Measurements from ENCODE around the gene SERPINF2. TPM values are rescaled to one million over a fixed set of nuclear protein-coding genes. Genes with fewer than 3 reads are reported as not detected.

Gene SERPINF2
- total RNA-seq, 1 donor from 2014 or later: 0.82 TPM

GRCh38 chr17:1787301-1787902 is 44.7 kb downstream of the SERPINF2 start:
- ATAC-seq (ENCODE audit: low read depth): no peak
- Mint-ChIP-seq H3K4me1 (peaks cover 23% of the 10 kb centered on the region), H3K4me3 (no peak overlapping the region), H3K27ac (no peak overlapping the region), H3K9me3 (no peaks in the 10 kb centered on the region), H3K27me3 (no peaks in the 10 kb centered on the region), H3K36me3 (ENCODE audit: low read depth) (peaks cover 38% of the 10 kb centered on the region)
- TF ChIP-seq CTCF (IDR thresholded peaks at IDR 0.05): no peak
- intact Hi-C loops (cut with micrococcal nuclease): no loop called here
- ChIA-PET CTCF (no interaction called here), POLR2A (no interaction called here)
- no peak for DNase-seq

- POLR2A ChIA-PET: interaction anchor here (0.7 kb wide), 2 partner anchors 40 to 1214 kb away, joined by 3 to 5 read pairs; no protein-coding TSS in a partner anchor
- no peak overlapping the region for H3K4me3 Mint-ChIP-seq
- intact Hi-C loops (cut with micrococcal nuclease): loop anchor here (5.0 kb wide), 1 partner anchor 77 kb away; no protein-coding TSS in a partner anchor
Measured at GRCh38 chr17:1789936-1790335, 47.3 kb downstream of the SERPINF2 start.

GRCh38 chr17:1792495-1793446 is 50.1 kb downstream of the SERPINF2 start:
- H3K27me3 Mint-ChIP-seq: no peaks in the 10 kb centered on the region
- H3K4me1 Mint-ChIP-seq: peaks cover 2% of the 10 kb centered on the region
- TF ChIP-seq CTCF (IDR thresholded peaks at IDR 0.05): no peak
- peaks cover 15% of the 10 kb centered on the region for H3K36me3 Mint-ChIP-seq (ENCODE audit: low read depth)
- H3K27ac Mint-ChIP-seq: no peak overlapping the region
- intact Hi-C loops (cut with micrococcal nuclease): loop anchor here (5.0 kb wide), 1 partner anchor 75 kb away; no protein-coding TSS in a partner anchor
- ChIA-PET POLR2A (interaction anchor here (1.2 kb wide), 1 partner anchor 10 kb away, joined by 4 read pairs; no protein-coding TSS in a partner anchor), CTCF (no interaction called here)
- H3K4me3 Mint-ChIP-seq: no peak overlapping the region
- ATAC-seq (ENCODE audit: low read depth) (no peak), DNase-seq (no peak)
- H3K9me3 Mint-ChIP-seq: no peaks in the 10 kb centered on the region

More at GRCh38 chr17:1789936-1790335, 47.3 kb downstream of the SERPINF2 start:
- Mint-ChIP-seq H3K27ac (peak overlapping the region; percentile 18), H3K36me3 (ENCODE audit: low read depth) (peaks cover 27% of the 10 kb centered on the region), H3K4me1 (peaks cover 2% of the 10 kb centered on the region), H3K9me3 (no peaks in the 10 kb centered on the region), H3K27me3 (no peaks in the 10 kb centered on the region)
- DNase-seq (no peak), ATAC-seq (ENCODE audit: low read depth) (peak; percentile 18)
- CTCF ChIA-PET: interaction anchor here (0.6 kb wide), 1 partner anchor 193 kb away, joined by 3 read pairs; no protein-coding TSS in a partner anchor
- TF ChIP-seq CTCF (IDR thresholded peaks at IDR 0.05): no peak

GRCh38 chr17:1793447-1793806 is 50.8 kb downstream of the SERPINF2 start:
- peaks cover 2% of the 10 kb centered on the region for H3K4me1 Mint-ChIP-seq
- POLR2A ChIA-PET: interaction anchor here (0.7 to 1.2 kb wide), 2 partner anchors 11 to 36 kb away, joined by 4 to 5 read pairs; no protein-coding TSS in a partner anchor
- CTCF ChIA-PET: interaction anchor here (0.6 kb wide), 1 partner anchor 68 kb away, joined by 4 read pairs; no protein-coding TSS in a partner anchor
- TF ChIP-seq CTCF (IDR thresholded peaks at IDR 0.05): no peak
- ATAC-seq (ENCODE audit: low read depth): no peak
- intact Hi-C loops (cut with micrococcal nuclease): loop anchor here (5.0 kb wide), 1 partner anchor 74 kb away; no protein-coding TSS in a partner anchor
- no peaks in the 10 kb centered on the region for H3K27me3 Mint-ChIP-seq
- no peak for DNase-seq
- H3K27ac Mint-ChIP-seq: no peak overlapping the region
- H3K9me3 Mint-ChIP-seq: no peaks in the 10 kb centered on the region
- peaks cover 17% of the 10 kb centered on the region for H3K36me3 Mint-ChIP-seq (ENCODE audit: low read depth)
- no peak overlapping the region for H3K4me3 Mint-ChIP-seq

GRCh38 chr17:1796800-1797199 is 54.1 kb downstream of the SERPINF2 start:
- DNase-seq (no peak), ATAC-seq (ENCODE audit: low read depth) (no peak)
- no peaks in the 10 kb centered on the region for H3K4me1 Mint-ChIP-seq
- H3K9me3 Mint-ChIP-seq: no peaks in the 10 kb centered on the region
- H3K27me3 Mint-ChIP-seq: no peaks in the 10 kb centered on the region
- H3K27ac Mint-ChIP-seq: no peak overlapping the region
- peaks cover 30% of the 10 kb centered on the region for H3K36me3 Mint-ChIP-seq (ENCODE audit: low read depth)
- ChIA-PET POLR2A (no interaction called here), CTCF (interaction anchor here (0.7 kb wide), 1 partner anchor 13 kb away, joined by 3 read pairs; no protein-coding TSS in a partner anchor)
- TF ChIP-seq CTCF (IDR thresholded peaks at IDR 0.05): no peak
- H3K4me3 Mint-ChIP-seq: no peak overlapping the region
- intact Hi-C loops (cut with micrococcal nuclease): no loop called here
